NCI-H526 (cell line): ENCODE data around the gene ANKRD2.
"Not testable (repeated sequence)": the region's sequence is repeated elsewhere in the genome, so short reads cannot be mapped to it uniquely, and the experiment has no call there.

Experiments
- DNase-seq, 2 experiments: peaks; one replicate each; lab custom pipeline; 2025; lab: John Stamatoyannopoulos, UW

ANKRD2 gene

GRCh38 chr10:97546456-97547270, 25.9 kb upstream of the ANKRD2 start:
- DNase-seq: no peak

- no peak for DNase-seq
Observed at GRCh38 chr10:97547271-97547600, 25.3 kb upstream of the ANKRD2 start.

- no peak for DNase-seq
Observed at GRCh38 chr10:97547962-97548361, 24.6 kb upstream of the ANKRD2 start.

- no peak for DNase-seq
Observed at GRCh38 chr10:97548828-97549455, 23.6 kb upstream of the ANKRD2 start.

- DNase-seq: peak; percentile 65 to 72
Observed at GRCh38 chr10:97549587-97550322, 22.8 kb upstream of the ANKRD2 start.

- DNase-seq: peak in 1 of 2 experiments; percentile 35
Observed at GRCh38 chr10:97550336-97551149, 22.0 kb upstream of the ANKRD2 start.

GRCh38 chr10:97551271-97551670, 21.3 kb upstream of the ANKRD2 start:
- DNase-seq: no peak

- peak; percentile 32 to 66 for DNase-seq
Observed at GRCh38 chr10:97553575-97554031, 19.0 kb upstream of the ANKRD2 start.

- DNase-seq: not testable (repeated sequence)
Observed at GRCh38 chr10:97554336-97554735, 18.2 kb upstream of the ANKRD2 start.

- DNase-seq: not testable (repeated sequence)
Observed at GRCh38 chr10:97555541-97555940, 17.0 kb upstream of the ANKRD2 start.

- DNase-seq: not testable (repeated sequence)
Observed at GRCh38 chr10:97560731-97561381, 11.7 kb upstream of the ANKRD2 start.

- DNase-seq: not testable (repeated sequence)
Observed at GRCh38 chr10:97561386-97562077, 11.0 kb upstream of the ANKRD2 start.

GRCh38 chr10:97562329-97562728, 10.2 kb upstream of the ANKRD2 start:
- not testable (repeated sequence) for DNase-seq

- no peak for DNase-seq
Observed at GRCh38 chr10:97563337-97563736, 9.2 kb upstream of the ANKRD2 start.

- DNase-seq: no peak
Observed at GRCh38 chr10:97564776-97565175, 7.8 kb upstream of the ANKRD2 start.

- DNase-seq: no peak
Observed at GRCh38 chr10:97566336-97566996, 6.1 kb upstream of the ANKRD2 start.

- DNase-seq: no peak
Observed at GRCh38 chr10:97567891-97568290, 4.7 kb upstream of the ANKRD2 start.

GRCh38 chr10:97570146-97570788, 2.3 kb upstream of the ANKRD2 start:
- DNase-seq: no peak

GRCh38 chr10:97570789-97571471, 1.6 kb upstream of the ANKRD2 start:
- DNase-seq: no peak
